NCI-H510A treated with DMSO at 0.1 percent for 48 hours (cell line): ENCODE results near the gene COL19A1.
"Not testable (repeated sequence)": the region's sequence is repeated elsewhere in the genome, so short reads cannot be mapped to it uniquely, and the experiment has no call there.

ENCODE experiments used
- DNase-seq: peaks from one replicate; lab custom pipeline; 2025; lab: John Stamatoyannopoulos, UW

COL19A1 gene

GRCh38 chr6:69866770-69867638 lies 648 bp downstream of the COL19A1 start:
- DNase-seq = peak; percentile 23

- no peak for DNase-seq
Observed at GRCh38 chr6:69867639-69867976, 1.3 kb downstream of the COL19A1 start.

GRCh38 chr6:69868252-69868804 lies 2.0 kb downstream of the COL19A1 start:
- no peak for DNase-seq

GRCh38 chr6:69868961-69869360 lies 2.6 kb downstream of the COL19A1 start:
- DNase-seq = no peak

GRCh38 chr6:69871107-69871506 lies 4.8 kb downstream of the COL19A1 start:
- DNase-seq = no peak

- DNase-seq = no peak
Observed at GRCh38 chr6:69873291-69873690, 6.9 kb downstream of the COL19A1 start.

- no peak for DNase-seq
Observed at GRCh38 chr6:69875715-69876114, 9.4 kb downstream of the COL19A1 start.

GRCh38 chr6:69878795-69879194 lies 12.4 kb downstream of the COL19A1 start:
- DNase-seq = no peak

GRCh38 chr6:69880601-69881000 lies 14.2 kb downstream of the COL19A1 start:
- no peak for DNase-seq

GRCh38 chr6:69881322-69882151 lies 15.2 kb downstream of the COL19A1 start:
- no peak for DNase-seq

GRCh38 chr6:69883551-69883950 lies 17.2 kb downstream of the COL19A1 start:
- no peak for DNase-seq

GRCh38 chr6:69884231-69884630 lies 17.9 kb downstream of the COL19A1 start:
- no peak for DNase-seq

- DNase-seq = no peak
Observed at GRCh38 chr6:69887026-69887425, 20.7 kb downstream of the COL19A1 start.

- DNase-seq = no peak
Observed at GRCh38 chr6:69887714-69888345, 21.5 kb downstream of the COL19A1 start.

GRCh38 chr6:69888482-69889233 lies 22.3 kb downstream of the COL19A1 start:
- DNase-seq = no peak

GRCh38 chr6:69889234-69889974 lies 23.0 kb downstream of the COL19A1 start:
- not testable (repeated sequence) for DNase-seq

- not testable (repeated sequence) for DNase-seq
Observed at GRCh38 chr6:69892561-69892960, 26.2 kb downstream of the COL19A1 start.

- not testable (repeated sequence) for DNase-seq
Observed at GRCh38 chr6:69893266-69893665, 26.9 kb downstream of the COL19A1 start.

GRCh38 chr6:69894578-69895347 lies 28.4 kb downstream of the COL19A1 start:
- DNase-seq = no peak

GRCh38 chr6:69895396-69895795 lies 29.0 kb downstream of the COL19A1 start:
- no peak for DNase-seq
